NCI-H446 (cell line): ENCODE results near the gene MED15.

Source experiments
- DNase-seq, 2 experiments: peaks; one replicate each; lab custom pipeline; 2025; lab: John Stamatoyannopoulos, UW

Gene MED15

DNA sequence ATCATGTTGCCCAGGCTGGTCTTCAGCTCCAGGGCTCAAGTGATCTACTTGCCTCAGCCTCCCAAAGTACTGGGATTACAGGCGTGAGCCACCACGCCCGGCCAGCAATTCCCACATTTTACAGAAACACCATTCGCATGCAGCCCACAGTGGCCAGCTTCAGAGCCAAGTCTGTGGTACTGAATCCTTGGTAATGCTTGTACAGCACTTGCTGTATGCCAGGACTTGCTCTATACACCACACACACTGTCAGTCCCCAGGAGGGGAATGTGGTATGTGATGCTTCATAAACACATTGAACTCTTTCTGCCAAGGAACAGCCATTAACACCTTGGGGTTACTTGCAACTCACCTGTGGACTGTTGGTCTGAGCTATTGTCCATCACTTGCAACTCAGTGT, 119.4 kb downstream of the MED15 start:
- DNase-seq = no peak

DNA sequence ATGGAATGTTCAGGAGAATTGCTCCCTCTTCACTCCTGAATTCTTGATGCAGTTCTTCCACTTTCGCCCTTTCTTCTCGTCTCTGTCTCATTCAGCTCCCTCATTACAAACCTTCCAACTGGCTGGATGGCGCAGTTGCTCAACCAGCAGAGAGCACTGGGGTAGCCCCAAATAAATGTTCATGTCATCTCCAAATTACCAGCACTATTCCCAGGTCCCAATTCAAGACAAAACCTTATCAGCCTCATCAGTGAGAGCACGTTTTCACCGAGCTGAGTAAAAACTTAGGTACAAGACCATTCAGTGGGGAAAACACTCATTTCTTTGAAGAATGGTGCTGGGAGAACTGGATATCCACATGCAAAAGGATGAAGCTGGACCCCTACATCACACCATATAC, 120.0 kb downstream of the MED15 start:
- no peak for DNase-seq

- DNase-seq = no peak
These were observed 120.9 kb downstream of the MED15 start for GRCh38 chr22:20628081-20628939.

GRCh38 chr22:20629401-20629800, 122.0 kb downstream of the MED15 start:
- no peak for DNase-seq

DNA sequence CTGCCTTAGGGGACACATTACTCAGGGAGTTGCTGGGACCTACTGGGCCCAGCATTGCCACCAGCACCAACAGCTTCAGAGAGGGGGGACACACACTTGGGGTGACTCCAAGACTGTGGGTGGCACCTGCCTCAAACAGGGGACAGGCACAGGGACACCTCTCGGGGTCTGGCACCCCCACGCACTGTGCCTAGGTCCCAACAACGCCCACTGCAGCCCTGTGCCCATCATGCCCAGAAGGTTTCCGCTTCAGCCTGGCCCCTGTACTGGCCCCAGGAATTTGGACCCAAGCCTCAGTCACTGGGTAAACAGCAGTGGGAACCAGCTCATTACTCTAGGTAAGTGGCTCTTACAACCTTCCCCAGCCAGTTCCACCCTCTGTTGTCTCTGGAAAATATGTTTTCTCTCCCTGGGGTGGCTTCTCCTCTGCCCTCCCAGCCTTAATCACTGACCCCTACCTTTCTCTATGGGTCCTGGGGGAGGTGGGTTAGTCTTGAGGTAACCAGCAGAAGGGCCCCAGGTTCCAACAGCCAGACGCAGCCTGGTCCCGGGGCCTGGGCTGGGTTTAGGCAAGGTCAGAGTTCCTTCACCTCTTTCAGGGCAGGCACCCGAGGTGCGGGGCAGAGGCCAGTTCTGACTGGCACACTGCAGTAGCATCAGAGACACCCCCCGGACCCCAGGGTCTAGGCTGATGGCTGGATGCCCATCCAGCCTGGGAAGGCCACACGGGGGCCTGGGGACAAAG, 123.6 kb downstream of the MED15 start:
- no peak for DNase-seq

DNA sequence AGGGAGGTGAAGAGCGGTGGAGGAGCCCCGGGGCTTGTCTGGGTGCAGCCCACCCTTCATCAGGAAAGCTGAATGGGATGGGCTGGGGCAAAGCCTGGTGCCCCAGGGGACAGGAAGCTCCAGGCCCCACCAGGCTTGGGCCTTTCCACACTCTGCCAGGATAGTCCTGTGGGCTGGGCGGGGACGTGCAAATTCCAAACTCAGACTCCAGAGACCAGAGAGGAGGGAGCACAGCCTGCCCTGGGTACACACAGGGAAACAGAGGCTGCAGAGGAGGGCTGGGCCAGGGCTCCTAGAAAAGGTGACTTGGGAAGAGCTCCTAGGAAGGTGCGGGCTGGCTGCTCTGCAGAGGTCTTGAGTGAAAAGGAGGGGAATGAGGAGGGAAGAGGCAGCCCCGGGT, 124.7 kb downstream of the MED15 start:
- DNase-seq = no peak

GRCh38 chr22:20632518-20632917, 125.1 kb downstream of the MED15 start:
- no peak for DNase-seq

DNA sequence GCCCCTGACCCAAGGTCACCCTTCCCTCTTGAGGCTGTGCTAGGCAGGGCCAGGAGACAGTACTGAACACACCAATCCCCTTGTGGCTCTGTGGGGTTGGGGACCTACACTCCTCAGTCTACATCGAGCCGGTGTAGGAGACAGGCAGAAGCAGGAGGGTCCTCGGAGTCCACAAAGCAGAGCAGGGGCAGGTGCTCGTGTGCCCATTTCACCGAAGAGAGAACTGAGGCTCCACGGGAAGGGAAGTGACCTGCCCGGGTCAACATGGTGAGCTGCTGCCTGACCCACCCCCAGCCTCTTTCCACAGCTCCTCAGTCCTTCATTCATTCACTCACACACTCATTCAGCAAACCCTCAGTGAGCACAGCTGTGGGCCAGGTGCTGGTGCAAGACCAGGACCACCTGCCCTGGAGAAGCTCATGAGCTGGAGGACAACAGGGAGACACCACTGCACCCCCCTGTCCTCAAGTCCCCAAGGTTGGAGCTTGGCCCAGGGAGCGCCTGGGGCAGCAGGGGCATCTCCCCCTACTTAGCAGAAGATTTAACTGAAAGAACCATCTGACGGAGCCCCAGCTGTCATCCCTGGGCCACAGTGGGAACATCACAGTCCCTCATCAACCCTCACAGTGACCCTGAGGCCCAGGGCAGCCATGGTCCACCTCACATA, 127.3 kb downstream of the MED15 start:
- no peak for DNase-seq

DNA sequence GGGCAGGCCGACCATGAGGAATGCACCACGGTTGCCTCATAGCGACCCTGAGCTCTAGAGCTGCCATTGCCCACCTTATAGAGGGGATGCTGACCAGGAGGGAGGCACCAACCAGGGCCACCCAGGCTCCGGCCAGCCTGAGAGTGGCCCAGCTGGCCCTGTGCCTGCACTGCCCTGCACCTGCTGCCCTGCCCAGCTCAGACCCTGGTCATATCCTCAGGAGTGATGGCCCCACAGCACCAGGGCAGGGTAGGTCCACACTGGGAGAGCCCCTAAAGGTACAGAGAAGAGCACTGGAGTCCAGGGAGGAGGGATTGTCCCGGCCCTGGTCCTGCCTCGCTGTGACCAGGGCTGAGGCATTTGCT, 127.8 kb downstream of the MED15 start:
- DNase-seq = no peak

- no peak for DNase-seq
These were observed 128.8 kb downstream of the MED15 start for GRCh38 chr22:20636075-20636812.

DNA sequence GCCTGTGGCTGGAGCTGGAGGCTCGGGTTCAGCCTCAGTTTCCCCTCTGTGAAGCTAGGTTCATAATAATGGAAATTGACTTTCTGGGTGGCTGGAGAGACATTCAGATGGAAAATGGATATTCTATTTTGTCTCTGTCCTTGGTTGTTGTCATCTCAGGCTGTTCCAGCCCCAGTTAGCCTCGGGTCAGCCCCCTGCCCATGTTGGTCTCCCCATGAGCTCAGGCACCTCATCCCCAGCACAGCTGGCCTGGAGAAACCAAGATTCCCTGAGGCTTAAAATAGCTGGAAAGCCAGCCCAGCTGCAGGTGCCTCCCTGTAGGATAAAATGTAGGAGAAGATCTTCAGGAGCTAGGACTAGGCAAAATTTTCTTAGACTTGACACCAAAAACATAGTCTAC, 129.5 kb downstream of the MED15 start:
- no peak for DNase-seq
